Erythroblast (primary cell): Measurements from ENCODE around the gene MGAT5.

Experiments used
- GATA1 ChIP-seq: IDR thresholded peaks from 2 replicates; pipeline ENCODE4 v1.6.1; 2011; ENCODE audit warnings: low read depth, mild to moderate bottlenecking, control low read depth, low read length, moderate library complexity
- POLR2A ChIP-seq: IDR thresholded peaks from 2 replicates; pipeline ENCODE4 v1.6.1; 2011; ENCODE audit warnings: mild to moderate bottlenecking, low read length

GRCh38 chr2:134443814-134444480 lies 190.1 kb downstream of the MGAT5 start:
- TF ChIP-seq POLR2A: no peak
- TF ChIP-seq GATA1: no peak
